Left ventricle myocardium inferior (tissue), 1 donor: ENCODE measurements around the gene MTUS2. TPM values are rescaled to one million over a fixed set of nuclear protein-coding genes. Genes with fewer than 3 reads are reported as not detected.
"Not testable (repeated sequence)": the region's sequence is repeated elsewhere in the genome, so short reads cannot be mapped to it uniquely, and the experiment has no call there.

Source experiments
- DNase-seq: peaks from one replicate; pipeline ENCODE4 v3.0.0-alpha.2; 2020
- H3K27ac ChIP-seq: fragments of 200-600 bp; replicated peaks from 2 replicates; pipeline ENCODE4 v1.8.0; 2021
- H3K27me3 ChIP-seq: fragments of 200-600 bp; 2 replicates; pipeline ENCODE4 v1.8.0; 2021; ENCODE audit warnings: low read depth
- H3K36me3 ChIP-seq: fragments of 200-600 bp; 2 replicates; pipeline ENCODE4 v1.8.0; 2021
- H3K4me1 ChIP-seq: fragments of 200-600 bp; 2 replicates; pipeline ENCODE4 v1.8.0; 2021
- H3K4me3 ChIP-seq: fragments of 200-600 bp; 2 replicates; pipeline ENCODE4 v1.8.0; 2021; ENCODE audit warnings: mild to moderate bottlenecking, moderate library complexity
- H3K9me3 ChIP-seq: fragments of 200-600 bp; replicated peaks from 2 replicates; pipeline ENCODE4 v1.8.0; 2021
- intact Hi-C: fragments of 100-400 bp; cut with micrococcal nuclease; formaldehyde crosslinking; loops from one replicate; pipeline ENCODE4 v1.11.0; 2022
- total RNA-seq: library from RNA; stranded (reverse); fragmentation: NEBNext Ultra II Directional; extraction: Animal tissue kit (Norgen Biotek cat#: 25700); gene quantifications from one replicate; pipeline ENCODE4 v1.2.1, GENCODE V29; 2021
- TF ChIP-seq, protein P1 (sequence below): fragments of 200-600 bp; IDR thresholded peaks from 2 replicates; pipeline ENCODE4 v1.8.0; 2021; ENCODE audit warnings: antibody characterized with exemption, mild to moderate bottlenecking, borderline replicate concordance
- donor health status: DM: no; HTN: yes; CAD: no; lungs with severe emphysema.

The MTUS2 gene
- total RNA-seq, 1 donor from 2014 or later: 101 TPM

DNA sequence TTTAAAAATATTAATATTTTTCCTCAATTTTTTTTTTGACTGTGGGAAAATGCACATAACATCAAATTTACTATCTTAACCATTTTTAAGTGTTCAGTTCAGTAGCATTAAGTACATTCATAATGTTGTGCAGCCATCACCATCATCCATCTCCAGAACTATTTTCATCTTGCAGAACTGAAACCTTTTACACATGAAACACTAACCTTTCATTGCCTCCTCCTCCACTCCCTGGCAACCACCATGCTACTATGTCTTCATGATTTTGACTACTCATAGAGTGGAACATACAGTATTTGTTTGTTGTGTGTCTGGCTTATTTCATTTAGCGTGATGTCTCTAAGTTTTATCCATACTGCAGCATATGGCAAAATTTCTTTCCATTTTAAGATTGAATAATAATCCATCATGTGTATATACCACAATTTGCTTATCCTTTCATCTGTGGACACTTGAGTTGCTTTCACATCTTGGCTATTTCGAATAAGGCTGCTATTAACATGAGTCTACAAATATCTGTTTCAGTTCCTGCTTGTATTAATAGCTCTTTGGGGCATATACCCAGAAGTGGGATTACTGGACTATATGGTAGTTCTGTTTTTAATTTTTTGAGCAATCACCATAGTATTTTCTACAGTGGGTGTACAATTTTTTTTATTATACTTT is 376.4 kb downstream of the MTUS2 start:
- no peaks in the 10 kb centered on the region for H3K27me3 ChIP-seq
- intact Hi-C loops: no loop called here
- H3K27ac ChIP-seq: no peak overlapping the region
- TF ChIP-seq, protein P1, sequence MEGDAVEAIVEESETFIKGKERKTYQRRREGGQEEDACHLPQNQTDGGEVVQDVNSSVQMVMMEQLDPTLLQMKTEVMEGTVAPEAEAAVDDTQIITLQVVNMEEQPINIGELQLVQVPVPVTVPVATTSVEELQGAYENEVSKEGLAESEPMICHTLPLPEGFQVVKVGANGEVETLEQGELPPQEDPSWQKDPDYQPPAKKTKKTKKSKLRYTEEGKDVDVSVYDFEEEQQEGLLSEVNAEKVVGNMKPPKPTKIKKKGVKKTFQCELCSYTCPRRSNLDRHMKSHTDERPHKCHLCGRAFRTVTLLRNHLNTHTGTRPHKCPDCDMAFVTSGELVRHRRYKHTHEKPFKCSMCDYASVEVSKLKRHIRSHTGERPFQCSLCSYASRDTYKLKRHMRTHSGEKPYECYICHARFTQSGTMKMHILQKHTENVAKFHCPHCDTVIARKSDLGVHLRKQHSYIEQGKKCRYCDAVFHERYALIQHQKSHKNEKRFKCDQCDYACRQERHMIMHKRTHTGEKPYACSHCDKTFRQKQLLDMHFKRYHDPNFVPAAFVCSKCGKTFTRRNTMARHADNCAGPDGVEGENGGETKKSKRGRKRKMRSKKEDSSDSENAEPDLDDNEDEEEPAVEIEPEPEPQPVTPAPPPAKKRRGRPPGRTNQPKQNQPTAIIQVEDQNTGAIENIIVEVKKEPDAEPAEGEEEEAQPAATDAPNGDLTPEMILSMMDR: no peak
- peaks cover 32% of the 10 kb centered on the region for H3K9me3 ChIP-seq
- no peak overlapping the region for H3K4me3 ChIP-seq
- no peak for DNase-seq
- H3K4me1 ChIP-seq: no peaks in the 10 kb centered on the region
- H3K36me3 ChIP-seq: no peaks in the 10 kb centered on the region

DNA sequence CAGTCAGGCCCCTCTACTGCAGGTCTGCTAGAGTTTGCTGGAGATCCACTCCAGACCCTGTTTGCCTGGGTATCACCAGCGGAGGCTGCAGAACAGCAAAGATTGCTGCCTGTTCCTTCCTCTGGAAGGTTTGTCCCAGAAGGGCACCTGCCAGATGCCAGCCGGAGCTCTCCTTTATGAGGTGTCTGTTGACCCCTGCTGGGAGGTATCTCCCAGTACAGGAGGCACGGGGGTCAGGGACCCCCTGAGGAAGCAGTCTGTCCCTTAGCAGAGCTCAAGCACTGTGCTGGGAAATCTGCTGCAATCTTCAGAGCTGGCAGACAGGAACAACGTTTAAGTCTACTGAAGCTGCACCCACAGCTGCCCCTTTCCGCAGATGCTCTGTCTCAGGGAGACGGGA is 382.6 kb downstream of the MTUS2 start:
- H3K36me3 ChIP-seq, intact Hi-C loops: not testable (repeated sequence)

DNA sequence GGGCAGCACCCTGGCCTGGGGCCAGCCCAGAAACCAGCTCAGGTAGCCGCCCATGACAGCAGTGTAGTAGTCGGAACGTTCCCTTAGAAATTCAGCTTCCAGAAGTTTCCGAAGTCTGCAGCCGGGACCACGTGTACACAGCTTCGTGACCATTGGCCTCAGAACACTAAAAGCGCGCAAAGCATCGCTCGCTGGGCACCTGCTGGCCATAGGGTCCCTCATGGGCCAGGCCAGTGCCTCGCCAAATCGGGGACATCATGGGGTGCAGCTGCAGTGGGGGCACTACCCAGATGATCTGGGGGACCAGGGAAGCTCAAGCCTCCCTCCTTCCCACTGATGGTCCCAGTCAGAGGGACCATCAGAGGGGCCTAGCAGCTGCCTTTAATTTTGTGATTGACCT is 384.5 kb downstream of the MTUS2 start:
- H3K27ac ChIP-seq: no peak overlapping the region
- H3K4me3 ChIP-seq: no peak overlapping the region
- TF ChIP-seq, protein P1: no peak
- no peaks in the 10 kb centered on the region for H3K36me3 ChIP-seq
- H3K27me3 ChIP-seq: no peaks in the 10 kb centered on the region
- H3K9me3 ChIP-seq: peaks cover 21% of the 10 kb centered on the region
- intact Hi-C loops: no loop called here
- H3K4me1 ChIP-seq: no peaks in the 10 kb centered on the region
- DNase-seq: no peak

More for the DNA sequence above, 382.6 kb downstream of the MTUS2 start:
- H3K27me3 ChIP-seq, H3K4me1 ChIP-seq, DNase-seq, H3K27ac ChIP-seq, H3K4me3 ChIP-seq: not testable (repeated sequence)
- H3K9me3 ChIP-seq: peaks cover 34% of the 10 kb centered on the region

DNA sequence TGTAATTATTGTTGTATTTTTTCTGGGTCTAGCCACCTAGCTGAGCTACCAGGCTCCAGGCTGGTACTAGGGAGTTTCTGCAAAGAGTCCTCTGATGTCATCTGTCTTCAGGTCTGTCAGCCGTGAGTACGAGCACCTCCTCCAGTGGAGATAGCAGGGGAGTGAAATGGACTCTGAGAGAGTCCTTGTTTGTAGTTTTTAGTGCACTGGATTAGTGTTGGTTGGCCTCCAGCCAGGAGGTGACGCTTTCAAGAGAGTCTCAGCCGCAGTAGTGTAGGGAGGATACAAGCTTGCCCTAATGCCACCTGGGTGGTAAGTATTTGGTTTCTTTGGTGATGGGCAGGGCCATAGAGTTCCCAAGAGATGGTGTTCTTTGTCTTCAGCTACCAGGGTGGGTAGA is 390.5 kb downstream of the MTUS2 start:
- DNase-seq: no peak
- intact Hi-C loops: loop anchor here (5.0 kb wide), 1 partner anchor 137 kb away; no protein-coding TSS in a partner anchor
- TF ChIP-seq, protein P1: no peak
- H3K4me3 ChIP-seq: no peak overlapping the region
- no peaks in the 10 kb centered on the region for H3K27me3 ChIP-seq
- no peak overlapping the region for H3K27ac ChIP-seq
- no peaks in the 10 kb centered on the region for H3K36me3 ChIP-seq
- H3K9me3 ChIP-seq: peaks cover 14% of the 10 kb centered on the region
- no peaks in the 10 kb centered on the region for H3K4me1 ChIP-seq

DNA sequence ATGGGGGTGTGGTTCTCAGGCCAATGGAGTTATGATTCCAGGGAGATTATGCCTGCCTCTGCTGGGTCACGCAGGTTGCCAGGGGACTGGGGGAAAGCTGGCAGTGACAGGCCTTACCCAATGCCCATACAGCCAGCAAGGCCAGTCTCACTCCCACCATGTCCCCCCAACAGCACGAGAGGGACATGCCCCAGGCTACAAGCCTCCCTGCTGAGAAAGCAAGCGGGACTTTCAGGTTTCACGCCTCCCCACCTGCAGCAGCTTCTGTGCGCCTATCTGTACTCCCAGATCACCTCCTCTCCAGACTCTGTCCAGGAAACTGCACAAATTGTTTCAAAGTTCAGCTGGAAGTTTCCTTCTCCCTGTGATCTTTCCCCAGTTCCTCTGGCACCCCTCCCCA is 391.0 kb downstream of the MTUS2 start:
- H3K4me3 ChIP-seq, H3K36me3 ChIP-seq, H3K27me3 ChIP-seq, H3K4me1 ChIP-seq, H3K27ac ChIP-seq, DNase-seq: not testable (repeated sequence)
- peaks cover 13% of the 10 kb centered on the region for H3K9me3 ChIP-seq
- intact Hi-C loops: loop anchor here (5.0 kb wide), 1 partner anchor 136 kb away; no protein-coding TSS in a partner anchor

DNA sequence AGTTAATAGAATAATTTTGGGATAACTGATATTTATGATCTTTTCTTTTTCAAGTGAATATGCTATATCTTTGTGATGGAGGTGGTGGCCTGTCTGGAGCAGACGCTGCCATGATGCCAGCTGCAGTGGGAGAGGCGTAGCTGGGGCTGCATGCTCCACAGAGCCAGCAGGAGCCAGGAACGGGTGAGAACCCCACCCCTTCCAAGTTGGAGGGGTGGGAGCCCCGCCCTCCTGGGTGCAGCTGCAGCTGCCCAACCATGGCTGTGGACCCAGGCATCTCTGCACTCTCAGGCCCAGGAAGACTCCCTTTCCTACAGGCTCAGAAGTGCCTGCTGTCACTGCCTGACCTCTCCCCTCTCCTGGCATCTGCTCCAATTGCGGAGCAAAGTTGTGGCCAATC is 402.3 kb downstream of the MTUS2 start:
- Histone ChIP-seq H3K9me3 (peaks cover 24% of the 10 kb centered on the region), H3K36me3 (peaks cover 10% of the 10 kb centered on the region), H3K27me3 (no peaks in the 10 kb centered on the region), H3K27ac (no peak overlapping the region), H3K4me1 (peaks cover 4% of the 10 kb centered on the region), H3K4me3 (no peak overlapping the region)
- no peak for DNase-seq
- TF ChIP-seq, protein P1: no peak
- intact Hi-C loops: no loop called here
